Measurements from ENCODE around the gene DAB1. TPM values are rescaled to one million over a fixed set of nuclear protein-coding genes. Genes with fewer than 3 reads are reported as not detected.

The DAB1 gene
- total RNA-seq, 1 donor from 2014 or later, result 0.25 TPM

DNA sequence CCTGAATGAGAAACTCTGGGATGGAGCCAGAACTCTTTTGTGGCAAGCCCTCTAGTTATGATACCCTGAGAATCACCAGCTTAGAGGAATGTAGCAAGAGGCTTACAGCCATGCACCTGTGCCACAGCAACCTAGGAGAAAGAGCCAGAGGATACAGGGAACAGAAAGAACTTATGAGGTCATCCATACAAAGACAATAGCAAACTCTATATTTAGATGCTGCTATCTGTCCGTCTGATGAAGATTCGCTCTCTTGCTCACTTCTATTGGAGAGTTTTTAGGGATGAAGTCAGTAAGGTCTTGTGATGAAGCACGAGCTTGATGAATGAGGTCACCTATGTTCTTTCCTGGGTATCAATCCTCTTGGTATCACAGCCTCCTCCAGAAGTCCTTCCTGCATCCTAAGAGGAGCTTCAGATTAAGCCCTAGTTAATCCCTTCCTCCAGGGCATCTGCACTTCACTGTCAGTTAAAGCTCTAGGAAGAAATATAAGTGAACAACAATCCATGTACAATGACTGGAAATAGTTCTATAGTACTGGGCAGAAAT, 185.6 kb downstream of the DAB1 start:
- Histone ChIP-seq H3K4me3 (ENCODE audit: low read depth, low read length) (no peak overlapping the region), H3K36me3 (ENCODE audit: control insufficient read depth, insufficient read depth, low read length) (no peaks in the 10 kb centered on the region), H3K27me3 (ENCODE audit: control insufficient read depth, insufficient read depth, low read length) (no peaks in the 10 kb centered on the region)
- TF ChIP-seq, protein P1, sequence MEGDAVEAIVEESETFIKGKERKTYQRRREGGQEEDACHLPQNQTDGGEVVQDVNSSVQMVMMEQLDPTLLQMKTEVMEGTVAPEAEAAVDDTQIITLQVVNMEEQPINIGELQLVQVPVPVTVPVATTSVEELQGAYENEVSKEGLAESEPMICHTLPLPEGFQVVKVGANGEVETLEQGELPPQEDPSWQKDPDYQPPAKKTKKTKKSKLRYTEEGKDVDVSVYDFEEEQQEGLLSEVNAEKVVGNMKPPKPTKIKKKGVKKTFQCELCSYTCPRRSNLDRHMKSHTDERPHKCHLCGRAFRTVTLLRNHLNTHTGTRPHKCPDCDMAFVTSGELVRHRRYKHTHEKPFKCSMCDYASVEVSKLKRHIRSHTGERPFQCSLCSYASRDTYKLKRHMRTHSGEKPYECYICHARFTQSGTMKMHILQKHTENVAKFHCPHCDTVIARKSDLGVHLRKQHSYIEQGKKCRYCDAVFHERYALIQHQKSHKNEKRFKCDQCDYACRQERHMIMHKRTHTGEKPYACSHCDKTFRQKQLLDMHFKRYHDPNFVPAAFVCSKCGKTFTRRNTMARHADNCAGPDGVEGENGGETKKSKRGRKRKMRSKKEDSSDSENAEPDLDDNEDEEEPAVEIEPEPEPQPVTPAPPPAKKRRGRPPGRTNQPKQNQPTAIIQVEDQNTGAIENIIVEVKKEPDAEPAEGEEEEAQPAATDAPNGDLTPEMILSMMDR (IDR thresholded peaks at IDR 0.05; ENCODE audit: insufficient read depth, low read length, poor library complexity, severe bottlenecking), result no peak
- DNase-seq (ENCODE audit: low read depth), result no peak

DNA sequence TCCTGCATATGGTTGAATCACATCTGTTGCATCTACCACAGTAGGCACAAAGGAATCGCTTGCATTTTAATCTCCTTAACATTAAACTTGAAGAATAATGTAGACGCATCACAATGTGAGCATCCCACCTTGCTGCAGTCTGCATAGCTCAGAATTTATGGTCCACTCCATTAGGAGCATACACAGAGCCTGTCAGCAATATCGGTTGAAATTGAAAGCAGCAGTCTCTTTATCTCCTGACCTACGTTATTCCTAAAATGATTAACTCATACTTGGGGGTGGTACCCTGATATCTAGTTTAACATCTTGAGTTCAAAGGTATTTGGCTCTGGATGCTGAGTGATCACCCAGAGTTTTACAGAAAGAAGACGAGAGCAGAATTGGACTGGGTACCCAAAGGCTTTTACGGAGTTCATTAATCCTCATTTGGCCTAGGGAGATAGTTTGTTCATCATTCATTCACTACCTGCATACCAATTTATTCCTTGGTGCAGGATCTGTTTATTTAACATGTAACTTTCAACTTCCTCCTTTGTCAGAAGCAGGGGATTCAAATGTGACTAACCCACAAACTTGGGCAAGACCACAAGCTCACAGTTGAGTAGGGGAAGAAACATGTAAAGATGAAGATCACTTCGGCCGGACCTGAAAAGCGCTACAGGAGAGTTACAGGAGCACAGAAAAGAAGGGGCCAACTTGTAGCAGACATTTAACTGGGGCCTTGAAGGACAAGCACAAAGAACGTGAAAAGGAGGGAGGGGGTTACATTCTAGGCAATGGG, 187.9 kb downstream of the DAB1 start:
- no peaks in the 10 kb centered on the region for H3K27me3 ChIP-seq (ENCODE audit: control insufficient read depth, insufficient read depth, low read length)
- no peaks in the 10 kb centered on the region for H3K36me3 ChIP-seq (ENCODE audit: control insufficient read depth, insufficient read depth, low read length)
- DNase-seq (ENCODE audit: low read depth), result no peak
- H3K4me3 ChIP-seq (ENCODE audit: low read depth, low read length), result no peak overlapping the region
- TF ChIP-seq, protein P1 (IDR thresholded peaks at IDR 0.05; ENCODE audit: insufficient read depth, low read length, poor library complexity, severe bottlenecking), result no peak

DNA sequence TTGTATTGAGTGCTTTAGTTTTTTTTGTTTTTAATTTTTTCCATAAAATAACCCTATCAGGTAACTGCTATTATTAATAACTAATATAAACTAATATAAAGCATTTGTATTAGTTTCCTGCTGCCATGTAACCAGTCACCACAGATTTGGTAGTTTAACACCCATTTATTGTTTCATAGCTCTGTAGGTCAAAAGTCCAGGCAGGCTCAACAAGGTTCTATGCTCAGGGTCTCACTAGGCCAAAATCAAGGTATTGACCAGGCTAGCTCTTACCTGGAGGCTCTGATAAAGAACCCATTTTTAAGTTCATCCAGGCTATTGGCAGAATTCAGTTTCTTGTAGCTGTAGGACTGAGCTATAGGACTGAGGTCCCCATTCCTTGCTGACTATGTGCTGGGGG, 189.4 kb downstream of the DAB1 start:
- no peak for DNase-seq (ENCODE audit: low read depth)
- H3K4me3 ChIP-seq (ENCODE audit: low read depth, low read length), result no peak overlapping the region
- TF ChIP-seq, protein P1 (IDR thresholded peaks at IDR 0.05; ENCODE audit: insufficient read depth, low read length, poor library complexity, severe bottlenecking), result no peak
- no peaks in the 10 kb centered on the region for H3K36me3 ChIP-seq (ENCODE audit: control insufficient read depth, insufficient read depth, low read length)
- H3K27me3 ChIP-seq (ENCODE audit: control insufficient read depth, insufficient read depth, low read length), result no peaks in the 10 kb centered on the region

DNA sequence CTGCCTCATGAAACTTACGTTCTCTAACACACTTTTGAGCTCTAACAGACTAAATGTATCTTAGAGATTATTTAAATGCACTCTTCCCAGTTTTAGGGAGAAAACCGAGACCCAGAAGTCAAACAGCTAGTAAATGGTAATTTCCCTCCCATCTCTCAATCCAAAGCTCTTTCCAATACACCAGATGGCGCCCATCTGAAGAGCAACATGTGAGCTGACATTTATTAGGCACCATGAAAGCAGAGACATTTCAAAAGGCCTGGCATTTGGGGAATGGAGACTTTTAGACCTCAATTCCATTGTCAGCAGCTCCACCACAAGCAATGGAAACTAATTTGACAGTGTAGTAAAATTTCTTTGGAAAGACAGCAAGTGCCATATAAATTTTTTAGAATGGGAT, 191.4 kb downstream of the DAB1 start:
- Histone ChIP-seq H3K27me3 (ENCODE audit: control insufficient read depth, insufficient read depth, low read length) (no peaks in the 10 kb centered on the region), H3K4me3 (ENCODE audit: low read depth, low read length) (no peak overlapping the region), H3K36me3 (ENCODE audit: control insufficient read depth, insufficient read depth, low read length) (no peaks in the 10 kb centered on the region)
- TF ChIP-seq, protein P1 (IDR thresholded peaks at IDR 0.05; ENCODE audit: insufficient read depth, low read length, poor library complexity, severe bottlenecking), result no peak
- DNase-seq (ENCODE audit: low read depth), result no peak

DNA sequence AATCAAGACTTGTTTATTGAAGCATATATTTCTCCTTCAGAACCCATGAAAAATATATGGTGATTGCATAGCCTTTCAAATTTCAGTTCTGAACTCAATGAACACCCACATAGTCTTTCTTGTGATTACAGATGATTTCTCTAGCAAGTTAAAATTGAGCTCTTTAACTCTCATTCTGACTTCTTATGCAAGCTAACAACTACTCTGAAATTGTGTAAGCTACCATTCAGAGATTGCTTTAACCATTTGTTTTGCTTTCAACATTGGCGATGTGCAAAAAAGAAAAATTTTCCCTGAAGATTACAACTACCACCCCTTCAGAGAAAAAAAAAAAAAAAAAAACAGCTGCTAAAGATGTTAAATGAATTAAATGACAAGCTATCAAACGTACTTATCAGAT, 193.9 kb downstream of the DAB1 start:
- DNase-seq (ENCODE audit: low read depth), result no peak
- Histone ChIP-seq H3K4me3 (ENCODE audit: low read depth, low read length) (no peak overlapping the region), H3K36me3 (ENCODE audit: control insufficient read depth, insufficient read depth, low read length) (no peaks in the 10 kb centered on the region), H3K27me3 (ENCODE audit: control insufficient read depth, insufficient read depth, low read length) (no peaks in the 10 kb centered on the region)
- TF ChIP-seq, protein P1 (IDR thresholded peaks at IDR 0.05; ENCODE audit: insufficient read depth, low read length, poor library complexity, severe bottlenecking), result no peak

All from kidney epithelial cell (primary cell).